HepG2 (cell line): ENCODE measurements around the gene RNH1. TPM values are rescaled to one million over a fixed set of nuclear protein-coding genes. Genes with fewer than 3 reads are reported as not detected.

Experiments used
- CBX5 ChIP-seq: sonication (generic); formaldehyde crosslinking; IDR thresholded peaks from 2 replicates; pipeline ENCODE4 v1.4.0; 2020; ENCODE audit warnings: missing genetic modification reagents, borderline replicate concordance
- EEA1 ChIP-seq: sonication (generic); formaldehyde crosslinking; IDR thresholded peaks from 2 replicates; pipeline ENCODE4 v1.5.1; 2020; ENCODE audit warnings: mild to moderate bottlenecking, missing genetic modification reagents, borderline replicate concordance
- ELF3 ChIP-seq: IDR thresholded peaks from 2 replicates; pipeline ENCODE4 v1.6.1; 2016; ENCODE audit warnings: missing genetic modification reagents, missing compliant biosample characterization
- GPN1 ChIP-seq: sonication (generic); formaldehyde crosslinking; IDR thresholded peaks from 2 replicates; pipeline ENCODE4 v1.5.1; 2020; ENCODE audit warnings: missing genetic modification reagents, borderline replicate concordance
- GRHL1 ChIP-seq: sonication (generic); formaldehyde crosslinking; conservative IDR thresholded peaks from 2 replicates; pipeline ENCODE4 v1.8.0; 2022; ENCODE audit warnings: missing genetic modification reagents
- HMG20A ChIP-seq: IDR thresholded peaks from 2 replicates; pipeline ENCODE4 v1.6.1; 2016; ENCODE audit warnings: borderline replicate concordance
- IKZF4 ChIP-seq: sonication (generic); formaldehyde crosslinking; IDR thresholded peaks from 2 replicates; pipeline ENCODE4 v1.5.1; 2020; ENCODE audit warnings: borderline replicate concordance, mild to moderate bottlenecking, low read depth, missing genetic modification reagents; ENCODE audit errors: not compliant biosample characterization
- MTA3 ChIP-seq: sonication (generic); formaldehyde crosslinking; IDR thresholded peaks from 2 replicates; pipeline ENCODE4 v1.4.0; 2020; ENCODE audit warnings: missing genetic modification reagents
- PRPF4 ChIP-seq: fragments of 200-400 bp; formaldehyde crosslinking; IDR thresholded peaks from 2 replicates; pipeline ENCODE4 v1.6.1; 2016; ENCODE audit warnings: low read length, low read depth; ENCODE audit not compliant: poor library complexity, severe bottlenecking
- SRSF1 ChIP-seq: fragments of 200-400 bp; formaldehyde crosslinking; optimal IDR thresholded peaks from 2 replicates; pipeline ENCODE3; 2017; ENCODE audit warnings: mild to moderate bottlenecking, low read depth, low read length, moderate library complexity
- TMF1 ChIP-seq: sonication (generic); formaldehyde crosslinking; IDR thresholded peaks from 2 replicates; pipeline ENCODE4 v1.8.1; 2022; ENCODE audit warnings: low read depth, missing genetic modification reagents
- ZMAT3 ChIP-seq: sonication (generic); formaldehyde crosslinking; conservative IDR thresholded peaks from 2 replicates; pipeline ENCODE4 v1.7.0; 2021; ENCODE audit warnings: missing genetic modification reagents
- ZMYM4 ChIP-seq: sonication (generic); formaldehyde crosslinking; IDR thresholded peaks from 2 replicates; pipeline ENCODE4 v1.8.1; 2023; ENCODE audit warnings: mild to moderate bottlenecking, missing genetic modification reagents
- ZNF577 ChIP-seq: sonication (generic); formaldehyde crosslinking; IDR thresholded peaks from 2 replicates; pipeline ENCODE4 v1.4.0; 2020; ENCODE audit warnings: mild to moderate bottlenecking, low read depth, missing genetic modification reagents, borderline replicate concordance
- ZNF776 ChIP-seq: sonication (generic); formaldehyde crosslinking; IDR thresholded peaks from 2 replicates; pipeline ENCODE4 v1.4.0; 2020; ENCODE audit warnings: mild to moderate bottlenecking, missing genetic modification reagents
- ZNF777 ChIP-seq: sonication (generic); formaldehyde crosslinking; IDR thresholded peaks from 2 replicates; pipeline ENCODE4 v1.4.0; 2020; ENCODE audit warnings: missing genetic modification reagents
- polyA plus RNA-seq, 8 experiments: library from polyadenylated mRNA; depleted of rRNA in 3 of 8; stranded (reverse) in 7 of 8; unstranded in 1 of 8; fragments of >200 nt; fragmentation: Illumina TruSeq in 4 of 8; extraction: Trizol in 4 of 8; gene quantifications; 2 replicates each; pipeline versions ENCODE4 v1.2.1 to v1.2.3, GENCODE V29; 2011 to 2016; ENCODE audit warnings: low read depth in 4 of 8, missing spikeins in 1 of 8, mixed read lengths in 1 of 8; ENCODE audit not compliant: insufficient read depth in 1 of 8
- total RNA-seq, 5 experiments: library from RNA; depleted of rRNA; stranded (reverse); fragments of >200 nt; fragmentation: Illumina TruSeq; extraction: Trizol; gene quantifications; 2 replicates each; pipeline ENCODE4 v1.2.3, GENCODE V29; 2016; ENCODE audit warnings: low read depth in 1 of 5
- TF ChIP-seq, protein P1 (sequence below): IDR thresholded peaks from 2 replicates; pipeline ENCODE4 v1.6.1; 2016; ENCODE audit warnings: control low read depth
- TF ChIP-seq, protein P2 (sequence below): sonication (generic); formaldehyde crosslinking; IDR thresholded peaks from 2 replicates; pipeline ENCODE4 v1.4.0; 2020; ENCODE audit warnings: mild to moderate bottlenecking, missing genetic modification reagents

Gene RNH1
- total and polyA plus RNA-seq, 2 of the 13 experiments (the other 11 are each of a cell fraction or from before 2014, with no cell fraction given) = 36.0 to 74.1 TPM

GRCh38 chr11:469684-470560, 37.1 kb downstream of the RNH1 start (continued):
- TF ChIP-seq TMF1 (CRISPR knock-in tag) (0 out of 2 replicates have a peak, but pooled peaks have one; percentile 36), CBX5 (no peak), ZMYM4 (CRISPR knock-in tag) (no peak), GRHL1 (CRISPR knock-in tag) (no peak), ZNF777 (CRISPR knock-in tag) (0 out of 2 replicates have a peak, but pooled peaks have one; percentile 41), ZNF776 (CRISPR knock-in tag) (no peak), SRSF1 (no peak), PRPF4 (no peak), ZNF577 (CRISPR knock-in tag) (no peak), HMG20A (CRISPR knock-in tag) (no peak), EEA1 (CRISPR knock-in tag) (no peak), MTA3 (CRISPR knock-in tag) (no peak), IKZF4 (CRISPR knock-in tag) (no peak), ELF3 (CRISPR knock-in tag) (no peak; the same call in 1 of the 2 replicates), ZMAT3 (no peak), GPN1 (CRISPR knock-in tag) (no peak)
- TF ChIP-seq, protein P1, sequence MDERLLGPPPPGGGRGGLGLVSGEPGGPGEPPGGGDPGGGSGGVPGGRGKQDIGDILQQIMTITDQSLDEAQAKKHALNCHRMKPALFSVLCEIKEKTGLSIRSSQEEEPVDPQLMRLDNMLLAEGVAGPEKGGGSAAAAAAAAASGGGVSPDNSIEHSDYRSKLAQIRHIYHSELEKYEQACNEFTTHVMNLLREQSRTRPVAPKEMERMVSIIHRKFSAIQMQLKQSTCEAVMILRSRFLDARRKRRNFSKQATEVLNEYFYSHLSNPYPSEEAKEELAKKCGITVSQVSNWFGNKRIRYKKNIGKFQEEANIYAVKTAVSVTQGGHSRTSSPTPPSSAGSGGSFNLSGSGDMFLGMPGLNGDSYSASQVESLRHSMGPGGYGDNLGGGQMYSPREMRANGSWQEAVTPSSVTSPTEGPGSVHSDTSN (CRISPR knock-in tag) = no peak
- TF ChIP-seq, protein P2, sequence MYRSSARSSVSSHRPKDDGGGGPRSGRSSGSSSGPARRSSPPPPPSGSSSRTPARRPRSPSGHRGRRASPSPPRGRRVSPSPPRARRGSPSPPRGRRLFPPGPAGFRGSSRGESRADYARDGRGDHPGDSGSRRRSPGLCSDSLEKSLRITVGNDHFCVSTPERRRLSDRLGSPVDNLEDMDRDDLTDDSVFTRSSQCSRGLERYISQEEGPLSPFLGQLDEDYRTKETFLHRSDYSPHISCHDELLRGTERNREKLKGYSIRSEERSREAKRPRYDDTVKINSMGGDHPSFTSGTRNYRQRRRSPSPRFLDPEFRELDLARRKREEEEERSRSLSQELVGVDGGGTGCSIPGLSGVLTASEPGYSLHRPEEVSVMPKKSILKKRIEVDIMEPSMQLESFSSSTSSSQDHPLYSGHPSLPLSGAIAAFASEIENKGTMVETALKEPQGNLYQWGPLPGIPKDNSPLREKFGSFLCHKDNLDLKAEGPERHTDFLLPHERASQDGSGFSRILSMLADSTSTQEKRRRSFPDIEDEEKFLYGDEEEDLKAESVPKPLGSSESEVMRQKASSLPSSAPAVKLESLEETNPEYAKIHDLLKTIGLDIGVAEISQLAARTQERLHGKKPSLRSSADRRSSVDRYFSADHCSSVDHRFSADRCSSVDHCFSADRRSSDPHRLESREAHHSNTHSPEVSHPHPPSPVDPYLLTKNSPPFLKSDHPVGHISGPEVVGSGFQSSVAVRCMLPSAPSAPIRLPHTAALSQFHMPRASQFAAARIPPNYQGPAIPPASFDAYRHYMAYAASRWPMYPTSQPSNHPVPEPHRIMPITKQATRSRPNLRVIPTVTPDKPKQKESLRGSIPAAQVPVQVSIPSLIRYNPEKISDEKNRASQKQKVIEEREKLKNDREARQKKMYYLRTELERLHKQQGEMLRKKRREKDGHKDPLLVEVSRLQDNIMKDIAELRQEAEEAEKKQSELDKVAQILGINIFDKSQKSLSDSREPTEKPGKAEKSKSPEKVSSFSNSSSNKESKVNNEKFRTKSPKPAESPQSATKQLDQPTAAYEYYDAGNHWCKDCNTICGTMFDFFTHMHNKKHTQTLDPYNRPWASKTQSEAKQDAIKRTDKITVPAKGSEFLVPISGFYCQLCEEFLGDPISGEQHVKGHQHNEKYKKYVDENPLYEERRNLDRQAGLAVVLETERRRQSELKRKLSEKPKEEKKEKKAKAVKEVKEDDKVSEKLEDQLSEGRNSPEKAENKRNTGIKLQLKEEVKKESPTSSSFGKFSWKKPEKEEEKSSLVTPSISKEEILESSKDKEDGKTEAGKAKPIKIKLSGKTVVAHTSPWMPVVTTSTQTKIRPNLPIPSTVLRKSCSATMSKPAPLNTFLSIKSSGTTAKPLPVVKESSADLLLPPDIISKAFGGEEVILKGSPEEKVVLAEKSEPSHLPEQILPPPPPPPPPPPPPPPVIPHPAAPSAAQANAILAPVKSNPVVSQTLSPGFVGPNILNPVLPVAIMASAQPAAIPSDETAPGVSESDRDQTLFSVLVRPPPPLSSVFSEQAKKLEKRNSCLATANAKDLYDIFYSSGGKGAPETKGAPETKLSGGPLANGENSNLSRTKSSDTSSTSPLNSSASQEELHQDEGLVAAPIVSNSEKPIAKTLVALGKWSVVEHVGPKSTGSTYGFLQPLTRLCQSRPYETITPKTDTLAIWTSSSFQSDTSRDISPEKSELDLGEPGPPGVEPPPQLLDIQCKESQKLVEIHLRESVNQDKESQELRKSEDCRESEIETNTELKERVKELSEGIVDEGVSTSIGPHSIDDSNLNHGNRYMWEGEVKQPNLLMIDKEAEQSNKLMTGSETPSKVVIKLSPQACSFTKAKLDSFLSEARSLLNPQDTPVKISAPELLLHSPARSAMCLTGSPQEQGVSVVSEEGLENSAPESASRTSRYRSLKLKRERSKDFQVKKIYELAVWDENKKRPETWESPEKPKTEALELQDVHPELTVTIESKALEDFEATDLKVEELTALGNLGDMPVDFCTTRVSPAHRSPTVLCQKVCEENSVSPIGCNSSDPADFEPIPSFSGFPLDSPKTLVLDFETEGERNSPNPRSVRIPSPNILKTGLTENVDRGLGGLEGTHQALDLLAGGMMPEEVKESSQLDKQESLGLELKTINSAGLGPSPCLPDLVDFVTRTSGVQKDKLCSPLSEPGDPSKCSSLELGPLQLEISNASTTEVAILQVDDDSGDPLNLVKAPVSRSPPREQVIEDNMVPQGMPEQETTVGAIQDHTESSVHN (CRISPR knock-in tag) = no peak
